ENCODE measurements around the gene FAR2. TPM values are rescaled to one million over a fixed set of nuclear protein-coding genes. Genes with fewer than 3 reads are reported as not detected.
A peak's percentile ranks its signal among the peaks of the same experiment; 100 is the strongest.

Gene FAR2
- total RNA-seq (1 to 10 TPM; 1.3 to 1.9 (median 1.7) TPM), polyA plus RNA-seq (1 to 10 TPM in 1 of 3 donors, under 1 TPM in 2; 0.75 to 1.6 (median 0.98) TPM)
- long read RNA-seq, donor 1: 0 reads
- long read RNA-seq, donor 2, partial matches to known transcripts: 0 of 2 reads
- long read RNA-seq, donor 2, other reads (novel, unspliced or antisense): 2 of 2 reads

- Histone ChIP-seq H3K4me3 (peak within 1 kb of the TSS; percentile 70), H3K4me1 (no peaks in the 10 kb centered on the region), H3K27ac (peak within 1 kb of the TSS; percentile 58), H3K27me3 (ENCODE audit: insufficient read depth in 3 of 3, low read length in 2 of 3) (peaks cover 0 to 28% (median 12%) of the 10 kb centered on the region in 3 donors), H3K9me3 (no peaks in the 10 kb centered on the region), H3K36me3 (ENCODE audit: insufficient read depth in 1 of 2, low read depth in 1 of 2) (no peaks in the 10 kb centered on the region)
- peak; percentile 58 to 67 for DNase-seq
- TF ChIP-seq, protein P1, sequence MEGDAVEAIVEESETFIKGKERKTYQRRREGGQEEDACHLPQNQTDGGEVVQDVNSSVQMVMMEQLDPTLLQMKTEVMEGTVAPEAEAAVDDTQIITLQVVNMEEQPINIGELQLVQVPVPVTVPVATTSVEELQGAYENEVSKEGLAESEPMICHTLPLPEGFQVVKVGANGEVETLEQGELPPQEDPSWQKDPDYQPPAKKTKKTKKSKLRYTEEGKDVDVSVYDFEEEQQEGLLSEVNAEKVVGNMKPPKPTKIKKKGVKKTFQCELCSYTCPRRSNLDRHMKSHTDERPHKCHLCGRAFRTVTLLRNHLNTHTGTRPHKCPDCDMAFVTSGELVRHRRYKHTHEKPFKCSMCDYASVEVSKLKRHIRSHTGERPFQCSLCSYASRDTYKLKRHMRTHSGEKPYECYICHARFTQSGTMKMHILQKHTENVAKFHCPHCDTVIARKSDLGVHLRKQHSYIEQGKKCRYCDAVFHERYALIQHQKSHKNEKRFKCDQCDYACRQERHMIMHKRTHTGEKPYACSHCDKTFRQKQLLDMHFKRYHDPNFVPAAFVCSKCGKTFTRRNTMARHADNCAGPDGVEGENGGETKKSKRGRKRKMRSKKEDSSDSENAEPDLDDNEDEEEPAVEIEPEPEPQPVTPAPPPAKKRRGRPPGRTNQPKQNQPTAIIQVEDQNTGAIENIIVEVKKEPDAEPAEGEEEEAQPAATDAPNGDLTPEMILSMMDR (IDR thresholded peaks at IDR 0.05): no peak
- intact Hi-C loops (cut with DNase I): no loop called here
- peak; percentile 32 to 75 (median 67) for ATAC-seq
- WGBS, 3 donors: 0 to 1% (median 1%) methylated on average over 65 to 66 of the region's 66 CpGs
These were observed at the start of gene FAR2 for GRCh38 chr12:29148911-29149690. Gene FAR2 (plus strand): TSS chr12:29149278. CDS start chr12:29270450, 121,172 bp downstream.

- intact Hi-C loops (cut with DNase I): no loop called here
- H3K4me3 ChIP-seq: no peak overlapping the region
These were observed 46.3 kb upstream of the FAR2 start for GRCh38 chr12:29102741-29103140.

DNA sequence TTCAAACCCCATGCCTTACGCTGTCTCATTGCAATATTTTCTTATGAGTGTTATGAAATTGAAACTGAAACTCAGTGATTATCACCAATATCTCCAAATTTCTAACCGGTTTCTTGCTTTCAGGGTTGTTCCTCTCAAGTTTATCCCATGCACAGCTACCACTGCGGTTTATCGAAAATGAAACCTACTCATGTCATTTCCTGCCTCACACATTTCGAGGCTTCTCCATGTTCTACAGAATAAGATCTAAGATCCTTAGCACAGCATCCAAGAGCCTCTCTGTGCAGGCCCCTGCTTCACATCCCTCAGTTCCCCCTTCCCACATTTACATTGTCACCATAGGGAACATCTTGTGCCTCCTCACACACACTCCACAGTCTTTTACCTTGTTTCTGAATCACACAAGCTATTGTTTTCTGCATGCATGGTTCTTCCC is 45.5 kb upstream of the FAR2 start:
- Histone ChIP-seq H3K9me3 (peaks cover 6% of the 10 kb centered on the region), H3K4me3 (no peak overlapping the region), H3K27me3 (ENCODE audit: insufficient read depth in 3 of 3, low read length in 2 of 3) (no peaks in the 10 kb centered on the region), H3K27ac (no peak overlapping the region), H3K36me3 (ENCODE audit: insufficient read depth in 1 of 2, low read depth in 1 of 2) (no peaks in the 10 kb centered on the region), H3K4me1 (no peaks in the 10 kb centered on the region)
- intact Hi-C loops (cut with DNase I): no loop called here
- TF ChIP-seq, protein P1 (IDR thresholded peaks at IDR 0.05): no peak
- no peak for DNase-seq
- WGBS, 3 donors: 84 to 92% (median 89%) methylated on average over 5 of the region's 5 CpGs
- no peak for ATAC-seq

More at GRCh38 chr12:29102741-29103140, 46.3 kb upstream of the FAR2 start:
- Histone ChIP-seq H3K27me3 (ENCODE audit: insufficient read depth in 3 of 3, low read length in 2 of 3) (no peaks in the 10 kb centered on the region), H3K4me1 (no peaks in the 10 kb centered on the region), H3K36me3 (ENCODE audit: insufficient read depth in 1 of 2, low read depth in 1 of 2) (no peaks in the 10 kb centered on the region), H3K9me3 (peaks cover 8% of the 10 kb centered on the region), H3K27ac (no peak overlapping the region)
- TF ChIP-seq, protein P1 (IDR thresholded peaks at IDR 0.05): no peak
- ATAC-seq: no peak
- 40 to 42% (median 41%) methylated on average over 2 of the region's 2 CpGs for WGBS, 3 donors
- no peak for DNase-seq

GRCh38 chr12:29104516-29104915 is 44.6 kb upstream of the FAR2 start:
- WGBS, 3 donors: 61 to 76% (median 76%) methylated on average over 2 of the region's 2 CpGs
- Histone ChIP-seq H3K27ac (no peak overlapping the region), H3K4me1 (no peaks in the 10 kb centered on the region), H3K36me3 (ENCODE audit: insufficient read depth in 1 of 2, low read depth in 1 of 2) (no peaks in the 10 kb centered on the region), H3K4me3 (no peak overlapping the region), H3K27me3 (ENCODE audit: insufficient read depth in 3 of 3, low read length in 2 of 3) (no peaks in the 10 kb centered on the region), H3K9me3 (no peaks in the 10 kb centered on the region)
- ATAC-seq: no peak
- TF ChIP-seq, protein P1 (IDR thresholded peaks at IDR 0.05): no peak
- intact Hi-C loops (cut with DNase I): no loop called here
- no peak for DNase-seq

Data from psoas muscle (tissue), 8 donors.